Neural progenitor cell (in vitro differentiated cells): ENCODE data around the gene AP3B2.

Experiments
- CTCF ChIP-seq: fragments of 200-600 bp; sonication (generic); IDR thresholded peaks from 2 replicates; pipeline ENCODE4 v1.5.1; 2017; ENCODE audit warnings: antibody characterized with exemption, mild to moderate bottlenecking
- EZH2 ChIP-seq: fragments of 200-600 bp; sonication (generic); IDR thresholded peaks from 2 replicates; pipeline ENCODE4 v1.6.1; 2017; ENCODE audit warnings: antibody characterized with exemption, mild to moderate bottlenecking, moderate library complexity
- EZH2phosphoT487 ChIP-seq: fragments of 200-600 bp; sonication (generic); IDR thresholded peaks from 2 replicates; pipeline ENCODE4 v1.6.1; 2017; ENCODE audit warnings: antibody characterized with exemption

DNA sequence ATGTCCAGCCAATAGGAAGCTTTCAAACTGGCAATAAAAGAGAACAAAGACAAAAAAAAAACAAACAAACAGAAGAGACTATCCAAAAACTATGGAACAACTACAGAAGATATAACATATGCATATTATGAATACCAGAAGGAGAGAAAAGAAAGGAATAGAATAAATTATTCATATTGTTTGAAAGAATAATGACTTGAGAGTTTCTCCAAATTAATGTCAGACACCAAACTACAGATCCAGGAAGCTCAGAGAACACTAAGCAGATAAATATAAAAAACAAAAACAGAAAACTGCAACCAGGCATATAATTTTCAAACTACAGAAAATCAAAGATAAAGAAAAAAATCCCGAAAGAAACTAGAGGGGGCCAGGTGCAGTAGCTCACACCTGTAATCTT lies 34.1 kb upstream of the AP3B2 start:
- no peak for TF ChIP-seq EZH2
- TF ChIP-seq EZH2phosphoT487, result no peak
- TF ChIP-seq CTCF, result no peak
